ENCODE results near the gene CCL21.

DNA sequence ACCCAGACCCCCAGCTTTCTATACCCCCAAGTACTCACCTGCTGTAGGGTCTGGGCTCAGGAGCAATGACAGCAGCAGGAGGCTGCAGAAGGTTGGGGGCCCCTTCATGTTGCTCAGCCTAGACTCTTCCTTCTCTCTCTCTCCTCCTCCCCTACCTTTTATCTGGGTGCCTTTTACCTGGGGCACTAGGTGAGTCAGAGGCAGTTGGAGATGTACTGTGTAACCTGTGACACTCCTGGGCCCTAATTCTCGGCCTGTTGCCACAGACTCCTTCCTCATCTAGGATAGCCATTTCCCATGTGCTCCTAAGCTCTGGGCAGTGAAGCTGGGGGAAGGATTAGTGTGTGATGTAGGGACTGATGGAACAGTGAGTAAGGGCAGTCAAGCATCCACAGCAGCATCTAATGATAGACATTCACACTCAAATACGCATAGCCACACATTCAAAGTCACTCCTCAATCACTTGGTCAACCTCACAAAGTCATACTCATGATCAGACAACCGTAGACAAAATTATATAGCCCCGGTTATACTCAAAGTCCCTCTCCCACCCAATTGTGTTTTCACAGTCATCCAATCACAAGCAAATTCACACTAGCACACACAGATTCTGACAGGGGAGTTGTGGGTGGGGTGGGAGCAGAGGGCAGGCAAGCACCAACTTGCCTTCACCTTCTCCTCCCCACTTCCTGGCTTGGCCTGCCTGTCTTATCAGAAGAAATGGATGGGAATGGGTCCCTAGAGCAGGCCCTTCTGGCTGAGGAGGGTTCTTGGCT is 47.2 kb downstream of the CCL21 start, which contains the start of gene CCL27:
- TF ChIP-seq CTCF (IDR thresholded peaks at IDR 0.05) (no peak), EP300 (IDR thresholded peaks at IDR 0.05) (no peak)
